ENCODE data around the gene SDHAF2.
"Not testable (repeated sequence)": the region's sequence is repeated elsewhere in the genome, so short reads cannot be mapped to it uniquely, and the experiment has no call there.

The SDHAF2 gene

DNA sequence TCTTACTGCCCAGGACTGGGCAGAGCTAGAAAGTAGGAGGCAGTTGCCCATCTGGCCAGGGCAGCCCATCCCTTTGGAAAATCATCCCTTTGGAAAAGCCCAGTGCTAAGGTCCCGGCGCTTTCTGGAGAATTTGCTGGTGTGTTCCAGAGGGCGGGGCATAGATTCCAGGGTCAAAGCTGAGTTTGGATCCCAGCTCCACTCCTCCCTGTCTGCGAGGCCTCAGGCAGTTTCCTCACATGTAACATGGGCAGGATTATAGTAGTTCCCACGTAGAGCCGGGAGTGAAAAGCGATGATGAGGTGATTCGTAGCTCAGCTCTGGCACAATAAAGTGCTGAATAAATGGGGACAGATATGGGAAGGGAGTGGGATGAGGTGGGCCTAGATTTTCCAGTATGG is 47.2 kb downstream of the SDHAF2 start:
- no peak for DNase-seq

- DNase-seq, result no peak
Measured at GRCh38 chr11:61477727-61478148, 47.8 kb downstream of the SDHAF2 start.

DNA sequence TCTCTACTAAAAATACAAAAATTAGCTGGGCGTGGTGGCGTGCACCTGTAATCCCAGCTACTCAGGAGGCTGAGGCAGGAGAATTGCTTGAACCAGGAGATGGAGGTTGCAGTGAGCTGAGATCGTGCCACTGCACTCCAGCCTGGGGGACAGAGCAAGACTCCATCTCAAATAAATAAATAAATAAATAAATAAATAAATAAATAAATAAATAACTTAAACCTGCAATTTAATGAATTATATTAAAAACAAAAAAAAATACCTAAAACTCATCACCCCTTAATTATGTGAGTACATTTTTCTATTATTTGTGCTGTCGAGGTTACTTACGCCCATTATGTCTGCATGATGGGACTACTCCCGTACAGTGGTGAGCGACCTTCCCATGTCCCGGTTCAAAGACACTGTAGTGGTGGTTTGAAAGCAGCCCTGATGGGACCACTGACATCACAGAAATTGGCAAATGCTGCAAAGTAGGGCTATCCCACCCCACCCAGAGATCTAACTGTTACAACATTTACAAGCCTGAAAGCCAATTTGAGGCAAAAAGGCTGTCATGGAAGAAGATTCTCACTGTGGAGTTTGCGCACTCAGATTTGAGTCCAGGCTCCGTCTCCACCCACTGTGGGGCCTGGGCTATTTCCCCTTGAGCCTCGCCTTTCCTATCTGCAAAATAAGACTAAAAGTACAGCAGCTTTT is 49.6 kb downstream of the SDHAF2 start:
- not testable (repeated sequence) for DNase-seq

GRCh38 chr11:61480261-61480993 is 50.5 kb downstream of the SDHAF2 start:
- DNase-seq, result no peak

DNA sequence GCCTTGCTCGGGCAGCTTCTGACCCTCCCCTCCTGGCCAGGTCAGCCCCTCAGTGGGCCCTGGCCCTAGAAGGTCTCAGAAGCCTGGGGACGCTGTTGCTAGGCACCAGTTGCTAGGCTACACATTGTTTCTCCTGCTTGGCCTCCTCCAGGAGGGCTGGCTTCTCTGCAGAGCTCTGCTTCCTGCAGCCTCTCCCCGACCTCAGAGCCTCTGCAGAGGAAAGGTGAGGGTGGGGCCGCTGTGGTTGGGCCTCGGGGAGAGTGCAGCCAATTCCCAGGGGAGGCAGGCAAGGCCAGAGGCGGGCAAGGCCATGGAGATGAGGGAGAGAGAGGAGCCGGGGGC is 51.0 kb downstream of the SDHAF2 start:
- DNase-seq, result no peak

- DNase-seq, result no peak
Measured at GRCh38 chr11:61481806-61482205, 51.9 kb downstream of the SDHAF2 start.

GRCh38 chr11:61482513-61482912 is 52.6 kb downstream of the SDHAF2 start:
- no peak for DNase-seq

- DNase-seq, result no peak
Measured at GRCh38 chr11:61484541-61484940, 54.6 kb downstream of the SDHAF2 start.

DNA sequence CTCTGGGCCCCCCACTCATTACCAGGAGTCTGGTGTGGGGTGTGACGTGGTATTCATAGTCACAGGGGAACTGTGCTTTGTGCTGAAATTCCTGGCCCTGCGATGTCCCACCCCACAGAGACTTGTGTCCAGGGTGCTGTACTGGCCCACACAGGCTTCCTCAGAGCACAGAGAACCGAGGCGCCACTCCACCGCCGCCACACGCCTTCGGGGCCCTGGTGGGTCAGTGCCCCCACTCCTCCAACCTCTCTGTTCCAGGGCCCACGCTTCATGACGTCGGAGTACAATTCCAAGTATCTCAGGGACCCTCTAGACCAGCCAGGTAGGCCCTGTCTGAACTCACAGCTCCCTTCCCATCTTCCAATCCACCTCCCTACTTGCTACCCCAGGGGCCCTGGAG is 55.2 kb downstream of the SDHAF2 start:
- DNase-seq, result no peak

DNA sequence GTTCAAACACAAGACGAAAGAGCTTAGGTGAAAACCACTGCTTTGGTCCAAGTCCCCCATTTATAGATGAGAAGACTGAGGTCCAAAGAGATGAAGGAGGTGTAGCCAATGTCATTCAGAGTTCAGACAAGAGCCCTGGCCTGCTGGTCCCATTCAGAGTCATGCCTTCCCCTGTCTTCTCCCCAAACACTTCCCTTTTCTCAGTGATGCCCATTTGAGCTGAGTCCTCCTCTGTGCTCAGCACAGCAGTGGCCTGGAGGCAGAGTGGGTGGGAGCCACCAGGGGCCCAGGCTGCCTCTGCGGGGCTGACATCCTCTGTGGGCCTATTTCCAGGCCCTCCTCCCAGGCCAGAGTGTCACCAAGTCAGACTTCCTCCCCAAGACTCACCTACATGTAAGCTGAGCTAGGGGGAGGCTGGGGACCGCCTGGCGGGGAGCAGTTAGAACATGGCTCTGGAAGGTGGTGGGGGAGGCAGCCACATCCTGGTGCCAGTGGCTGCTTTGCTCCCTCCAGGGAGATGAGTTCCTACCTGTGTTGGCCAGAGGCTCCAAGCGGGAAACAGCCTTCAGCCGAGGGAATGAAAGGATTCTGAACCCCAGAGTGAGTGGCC is 56.2 kb downstream of the SDHAF2 start:
- DNase-seq, result no peak

GRCh38 chr11:61486779-61487178 is 56.9 kb downstream of the SDHAF2 start:
- no peak for DNase-seq

GRCh38 chr11:61487342-61488025 is 57.6 kb downstream of the SDHAF2 start:
- DNase-seq, result no peak

DNA sequence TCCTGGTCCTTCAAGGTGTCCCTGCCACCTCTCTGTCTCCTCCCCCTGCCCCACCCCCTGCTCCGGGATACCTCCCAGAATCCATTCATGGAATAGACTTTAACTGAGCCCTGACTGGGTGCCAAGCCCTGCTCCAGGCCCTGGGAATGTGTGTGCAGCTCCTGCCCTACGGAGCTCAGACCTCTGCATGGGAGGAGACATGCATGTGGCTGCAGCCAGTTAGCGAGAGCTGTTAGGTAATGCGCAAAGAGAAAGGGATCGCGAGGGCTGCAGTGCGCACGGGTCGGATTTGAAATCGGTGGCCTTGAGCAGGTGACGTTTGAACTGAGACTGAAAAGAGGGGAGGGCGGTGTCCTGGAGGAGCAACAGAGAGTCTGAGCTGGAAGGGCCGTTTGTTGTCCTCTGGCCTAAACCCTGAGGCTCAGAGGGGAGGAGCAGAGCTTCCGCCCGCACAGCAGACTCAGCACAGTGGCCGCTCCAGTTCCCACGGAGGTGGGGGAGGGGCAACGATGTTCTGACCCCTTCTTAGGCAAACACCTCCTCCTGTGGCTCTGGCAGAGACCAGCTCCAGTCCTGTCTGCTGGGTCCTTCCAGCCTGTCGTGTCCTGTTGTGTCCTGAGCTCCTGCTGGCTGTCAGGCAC is 58.8 kb downstream of the SDHAF2 start:
- no peak for DNase-seq

DNA sequence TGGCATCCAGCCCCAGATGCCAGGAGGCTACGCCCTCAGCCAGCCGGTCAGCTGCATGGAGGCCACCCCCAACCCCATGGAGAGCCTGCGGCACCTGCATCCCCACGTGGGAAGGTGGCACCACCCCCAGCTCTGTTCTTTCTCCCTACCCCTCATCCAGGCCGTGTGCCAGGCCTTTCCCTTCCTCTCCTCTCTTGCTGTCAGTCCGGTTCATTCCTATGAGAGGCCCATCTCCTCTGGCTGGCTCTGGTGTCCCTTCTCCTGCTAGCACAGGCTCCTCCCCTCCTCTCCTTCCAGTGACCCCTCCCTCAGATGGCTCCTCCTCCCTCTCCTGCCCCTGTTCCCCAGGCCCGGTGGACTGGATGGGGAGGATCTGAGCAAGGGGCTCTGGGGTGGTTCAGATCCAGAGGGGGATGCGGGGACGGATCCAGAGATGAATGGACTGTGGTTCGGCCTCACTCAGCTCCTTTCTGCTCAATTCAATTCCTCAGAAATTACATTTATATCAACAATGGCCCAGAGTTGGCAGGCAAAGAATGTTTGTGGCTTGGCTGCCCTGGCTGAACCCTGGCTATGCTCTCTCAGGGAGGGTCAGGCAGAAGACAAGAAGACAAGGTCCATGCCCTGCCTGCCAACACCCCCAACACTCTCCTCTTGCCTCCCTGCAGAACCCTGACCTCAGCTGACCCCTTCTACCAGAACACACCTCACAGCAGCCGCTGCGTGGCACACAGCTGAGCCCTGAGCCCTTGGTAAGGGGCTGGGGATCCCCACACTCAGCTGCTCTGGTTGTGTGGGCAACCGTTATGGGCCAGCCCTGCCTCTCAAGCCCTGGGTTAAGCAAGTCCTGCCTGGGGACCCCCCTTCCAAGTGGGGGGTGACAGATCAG is 60.2 kb downstream of the SDHAF2 start:
- no peak for DNase-seq

DNA sequence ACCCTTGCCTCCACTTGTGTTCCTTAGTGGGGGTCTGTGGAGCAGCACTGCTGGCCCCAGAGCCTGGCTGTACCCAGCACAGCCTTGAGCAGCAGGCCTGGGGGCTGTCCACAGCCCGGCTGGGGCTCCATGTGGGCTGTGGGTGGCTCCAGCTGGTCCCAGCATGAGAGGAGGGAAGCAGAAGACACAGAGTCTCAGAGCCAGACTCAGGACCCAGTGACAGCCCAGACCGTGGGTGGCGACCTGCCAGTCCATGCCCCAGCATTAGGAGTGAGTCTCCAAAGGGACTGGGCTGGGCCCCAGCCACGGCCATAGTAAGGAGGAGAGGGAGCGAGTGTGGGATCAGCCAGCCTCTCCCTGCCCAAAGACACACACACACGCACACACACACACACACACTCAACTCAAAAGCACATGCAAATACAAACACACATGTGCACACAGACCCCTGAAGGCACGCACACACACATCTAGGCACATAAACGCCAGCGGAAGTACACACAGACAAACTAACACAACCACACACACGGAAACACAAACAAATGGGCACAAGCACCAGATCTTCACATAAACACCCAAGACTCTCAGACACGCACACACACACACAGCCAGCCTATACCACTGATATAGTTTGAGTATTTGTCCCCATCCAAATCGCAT is 61.9 kb downstream of the SDHAF2 start:
- DNase-seq, result no peak

GRCh38 chr11:61494381-61494961 is 64.5 kb downstream of the SDHAF2 start:
- no peak for DNase-seq

DNA sequence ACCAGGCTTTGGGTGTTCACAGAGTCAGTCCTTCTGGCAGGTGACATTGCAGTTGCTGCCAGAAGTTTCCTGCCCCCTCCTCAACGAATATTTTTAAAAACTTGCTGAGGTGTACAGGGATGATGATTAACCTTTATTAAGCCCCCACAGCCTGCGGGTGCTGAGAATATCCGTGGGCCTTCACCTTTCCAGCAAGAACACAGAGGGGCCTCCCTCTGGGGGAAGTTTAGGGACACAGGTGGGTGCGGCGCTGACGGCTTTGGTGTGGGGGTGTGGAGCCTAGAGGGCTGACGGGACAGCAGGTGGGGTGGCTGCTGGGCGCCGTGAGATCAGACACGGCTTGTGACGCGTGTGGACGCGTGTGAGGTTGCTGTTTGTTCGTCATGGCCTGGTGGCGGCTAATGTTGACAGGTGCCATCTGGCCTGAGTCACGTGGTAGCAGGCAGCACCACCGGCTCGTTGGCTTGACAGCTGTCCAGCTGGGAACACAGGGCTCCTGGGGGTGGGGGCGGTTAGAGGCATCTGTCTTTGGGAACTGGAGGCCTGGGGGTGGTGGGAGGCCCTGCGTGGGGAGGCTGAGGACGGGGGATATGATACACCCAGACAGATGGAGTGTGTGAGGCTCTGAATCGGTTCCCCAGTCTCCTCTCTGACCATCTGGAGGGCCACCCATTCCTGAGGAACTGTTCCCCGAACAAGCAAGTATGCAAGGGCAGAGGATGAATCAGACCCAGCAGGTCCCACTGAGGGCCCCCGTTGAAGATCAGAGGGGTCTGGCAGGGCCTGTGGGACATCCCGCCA is 66.1 kb downstream of the SDHAF2 start:
- DNase-seq, result no peak
